Measurements from ENCODE around the gene ADAMTSL2. TPM values are rescaled to one million over a fixed set of nuclear protein-coding genes. Genes with fewer than 3 reads are reported as not detected.

ADAMTSL2 gene
- total RNA-seq, 1 donor from 2014 or later, result 2.0 TPM

DNA sequence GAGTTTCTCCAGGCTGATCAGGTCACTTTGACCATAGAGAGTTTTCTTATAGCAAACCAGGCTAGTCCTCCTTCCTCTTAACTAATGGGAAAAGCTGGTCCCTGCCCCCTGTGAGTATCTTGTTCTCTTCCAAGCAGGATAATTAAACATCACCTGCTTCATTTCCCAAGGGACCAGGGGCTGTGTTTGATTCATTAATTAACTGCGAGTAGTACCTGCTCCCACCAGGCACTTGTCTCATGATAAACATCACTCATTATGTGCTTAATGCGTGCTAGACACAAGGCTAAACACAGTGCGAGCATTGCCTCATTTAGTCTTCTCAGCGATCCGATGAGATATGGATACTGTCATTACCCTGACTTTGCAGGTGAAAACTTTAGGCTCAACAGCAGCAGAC lies 76.3 kb downstream of the ADAMTSL2 start:
- no peak for DNase-seq (ENCODE audit: extremely low spot score in 2 of 2)
- no peaks in the 10 kb centered on the region for H3K4me1 ChIP-seq
- peaks cover 6% of the 10 kb centered on the region for H3K27me3 ChIP-seq
- no peaks in the 10 kb centered on the region for H3K9me3 ChIP-seq
- H3K4me3 ChIP-seq, result no peak overlapping the region
- TF ChIP-seq, protein P1, sequence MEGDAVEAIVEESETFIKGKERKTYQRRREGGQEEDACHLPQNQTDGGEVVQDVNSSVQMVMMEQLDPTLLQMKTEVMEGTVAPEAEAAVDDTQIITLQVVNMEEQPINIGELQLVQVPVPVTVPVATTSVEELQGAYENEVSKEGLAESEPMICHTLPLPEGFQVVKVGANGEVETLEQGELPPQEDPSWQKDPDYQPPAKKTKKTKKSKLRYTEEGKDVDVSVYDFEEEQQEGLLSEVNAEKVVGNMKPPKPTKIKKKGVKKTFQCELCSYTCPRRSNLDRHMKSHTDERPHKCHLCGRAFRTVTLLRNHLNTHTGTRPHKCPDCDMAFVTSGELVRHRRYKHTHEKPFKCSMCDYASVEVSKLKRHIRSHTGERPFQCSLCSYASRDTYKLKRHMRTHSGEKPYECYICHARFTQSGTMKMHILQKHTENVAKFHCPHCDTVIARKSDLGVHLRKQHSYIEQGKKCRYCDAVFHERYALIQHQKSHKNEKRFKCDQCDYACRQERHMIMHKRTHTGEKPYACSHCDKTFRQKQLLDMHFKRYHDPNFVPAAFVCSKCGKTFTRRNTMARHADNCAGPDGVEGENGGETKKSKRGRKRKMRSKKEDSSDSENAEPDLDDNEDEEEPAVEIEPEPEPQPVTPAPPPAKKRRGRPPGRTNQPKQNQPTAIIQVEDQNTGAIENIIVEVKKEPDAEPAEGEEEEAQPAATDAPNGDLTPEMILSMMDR (IDR thresholded peaks at IDR 0.05), result no peak
- TF ChIP-seq POLR2A (IDR thresholded peaks at IDR 0.05) (no peak), POLR2AphosphoS5 (IDR thresholded peaks at IDR 0.05; ENCODE audit: insufficient read depth in 1 of 2, low read depth in 1 of 2) (no peak)
- H3K27ac ChIP-seq, result no peak overlapping the region
- H3K36me3 ChIP-seq, result no peaks in the 10 kb centered on the region
- intact Hi-C loops (cut with DNase I), result no loop called here

DNA sequence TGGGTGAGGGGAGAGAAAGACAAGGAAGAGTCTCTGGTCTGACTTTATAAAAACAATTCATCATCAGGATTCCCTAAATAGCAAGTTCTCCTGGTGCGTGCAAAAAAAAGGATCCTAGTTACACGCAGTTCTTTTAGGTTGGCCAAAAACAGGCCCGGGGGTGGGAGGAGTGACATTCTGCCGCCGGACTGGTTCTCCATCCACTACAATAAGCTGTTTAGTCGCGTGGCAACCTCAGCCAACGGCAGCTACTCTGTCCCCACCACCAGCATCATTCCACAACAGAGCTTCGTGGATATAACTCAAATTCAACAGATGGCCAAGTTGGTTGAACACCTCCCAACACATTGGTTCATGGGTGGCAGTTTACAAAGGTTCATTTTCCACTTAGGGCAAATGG lies 77.5 kb downstream of the ADAMTSL2 start:
- TF ChIP-seq POLR2A (IDR thresholded peaks at IDR 0.05) (no peak), POLR2AphosphoS5 (IDR thresholded peaks at IDR 0.05; ENCODE audit: insufficient read depth in 1 of 2, low read depth in 1 of 2) (no peak)
- TF ChIP-seq, protein P1 (IDR thresholded peaks at IDR 0.05), result no peak
- no peaks in the 10 kb centered on the region for H3K4me1 ChIP-seq
- DNase-seq (ENCODE audit: extremely low spot score in 2 of 2), result no peak
- H3K27me3 ChIP-seq, result peaks cover 6% of the 10 kb centered on the region
- H3K4me3 ChIP-seq, result no peak overlapping the region
- no peaks in the 10 kb centered on the region for H3K36me3 ChIP-seq
- intact Hi-C loops (cut with DNase I), result no loop called here
- H3K27ac ChIP-seq, result no peak overlapping the region
- no peaks in the 10 kb centered on the region for H3K9me3 ChIP-seq

DNA sequence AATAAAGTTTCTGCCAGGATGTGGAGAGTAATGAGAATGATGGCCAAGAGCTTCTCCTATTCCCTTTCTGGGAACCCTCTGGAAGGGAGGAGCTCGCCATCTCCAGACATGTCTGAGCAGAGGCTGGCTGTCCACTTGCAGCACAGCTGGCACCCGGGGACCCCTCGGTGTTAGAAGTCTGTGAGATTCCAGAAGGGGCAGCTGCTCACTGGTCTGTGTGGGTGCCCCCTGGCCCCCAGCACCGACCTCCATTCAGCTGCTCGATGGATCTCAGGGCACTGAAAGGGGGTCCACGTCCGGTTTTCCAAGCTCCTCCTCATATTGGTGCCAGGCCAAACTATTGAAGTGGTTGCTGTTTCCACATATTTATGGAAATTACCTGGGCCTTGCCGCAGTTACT lies 78.3 kb downstream of the ADAMTSL2 start:
- H3K27me3 ChIP-seq, result peaks cover 6% of the 10 kb centered on the region
- intact Hi-C loops (cut with DNase I), result no loop called here
- TF ChIP-seq, protein P1 (IDR thresholded peaks at IDR 0.05), result no peak
- TF ChIP-seq POLR2A (IDR thresholded peaks at IDR 0.05) (no peak), POLR2AphosphoS5 (IDR thresholded peaks at IDR 0.05; ENCODE audit: insufficient read depth in 1 of 2, low read depth in 1 of 2) (no peak)

DNA sequence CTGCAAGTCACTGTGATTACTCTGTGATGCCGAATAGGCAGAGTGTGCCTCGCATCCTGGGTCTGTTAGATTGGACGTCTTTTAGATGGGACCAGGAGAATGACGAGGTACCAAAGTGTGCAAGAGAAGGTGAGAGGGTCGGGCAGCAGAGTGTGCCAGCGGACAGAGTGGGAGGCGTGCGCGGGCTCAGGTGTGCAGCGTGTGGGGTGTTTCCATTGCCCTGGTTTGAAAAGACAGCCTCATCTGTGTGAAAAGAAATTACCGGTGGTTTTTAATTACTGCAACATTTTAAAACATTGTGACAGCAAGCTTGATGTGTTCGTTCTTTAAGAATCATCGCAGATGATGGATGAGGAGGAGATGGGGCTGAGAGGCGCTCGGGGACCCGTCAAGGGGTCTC lies 78.9 kb downstream of the ADAMTSL2 start:
- no peak for TF ChIP-seq POLR2AphosphoS5 (IDR thresholded peaks at IDR 0.05; ENCODE audit: insufficient read depth in 1 of 2, low read depth in 1 of 2)
- TF ChIP-seq, protein P1 (IDR thresholded peaks at IDR 0.05), result no peak
- no peak for TF ChIP-seq POLR2A (IDR thresholded peaks at IDR 0.05)
- H3K27ac ChIP-seq, result no peak overlapping the region
- H3K4me1 ChIP-seq, result no peaks in the 10 kb centered on the region
- no peaks in the 10 kb centered on the region for H3K9me3 ChIP-seq
- intact Hi-C loops (cut with DNase I), result no loop called here
- no peak for DNase-seq (ENCODE audit: extremely low spot score in 2 of 2)
- no peaks in the 10 kb centered on the region for H3K36me3 ChIP-seq
- no peak overlapping the region for H3K4me3 ChIP-seq
- peaks cover 6% of the 10 kb centered on the region for H3K27me3 ChIP-seq

More for the DNA sequence above, 78.3 kb downstream of the ADAMTSL2 start:
- Histone ChIP-seq H3K9me3 (no peaks in the 10 kb centered on the region), H3K27ac (no peak overlapping the region), H3K36me3 (no peaks in the 10 kb centered on the region), H3K4me3 (no peak overlapping the region), H3K4me1 (no peaks in the 10 kb centered on the region)
- no peak for DNase-seq (ENCODE audit: extremely low spot score in 2 of 2)

DNA sequence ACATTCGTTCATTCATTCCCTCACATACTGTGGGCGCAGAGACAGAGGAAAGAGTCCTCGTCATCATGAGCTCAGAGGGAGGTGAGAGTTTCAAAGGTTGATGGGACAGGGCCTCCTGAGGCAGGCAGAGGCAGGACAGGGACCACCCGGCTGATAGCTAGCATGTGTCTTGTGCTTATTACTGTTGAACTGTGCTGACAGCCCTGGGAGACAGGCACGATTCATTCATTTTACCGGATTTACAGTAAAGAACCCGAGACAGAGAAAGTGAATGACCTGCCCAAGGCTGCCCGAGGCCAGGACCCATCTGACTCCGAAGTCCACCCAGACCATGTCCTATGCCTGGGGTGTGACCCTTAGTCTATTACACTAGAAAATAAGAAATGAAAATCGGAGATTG lies 79.6 kb downstream of the ADAMTSL2 start:
- H3K4me3 ChIP-seq, result no peak overlapping the region
- H3K27me3 ChIP-seq, result no peaks in the 10 kb centered on the region
- H3K36me3 ChIP-seq, result no peaks in the 10 kb centered on the region
- no peak overlapping the region for H3K27ac ChIP-seq
- no peaks in the 10 kb centered on the region for H3K9me3 ChIP-seq
- no peaks in the 10 kb centered on the region for H3K4me1 ChIP-seq
- TF ChIP-seq, protein P1 (IDR thresholded peaks at IDR 0.05), result no peak
- TF ChIP-seq POLR2A (IDR thresholded peaks at IDR 0.05), result no peak
- TF ChIP-seq POLR2AphosphoS5 (IDR thresholded peaks at IDR 0.05; ENCODE audit: insufficient read depth in 1 of 2, low read depth in 1 of 2), result no peak
- no peak for DNase-seq (ENCODE audit: extremely low spot score in 2 of 2)
- intact Hi-C loops (cut with DNase I), result no loop called here

All from vagina (tissue), 2 donors.